Right atrium auricular region (tissue), 2 donors: Measurements from ENCODE around the gene HNF1B. TPM values are rescaled to one million over a fixed set of nuclear protein-coding genes. Genes with fewer than 3 reads are reported as not detected.

Experiments used
- DNase-seq: peaks from one replicate; pipeline ENCODE4 v3.0.0-alpha.2; 2019; ENCODE audit warnings: low spot score
- H3K27ac ChIP-seq, 2 donors: fragments of 200-600 bp; sonication (generic); 1 replicate in 1 of 2; 2 replicates in 1 of 2; pipeline ENCODE4 v1.5.1; 2016 to 2019
- H3K27me3 ChIP-seq, 2 donors: fragments of 200-600 bp; sonication (generic); one replicate each; pipeline versions ENCODE4 v1.5.1 to v1.6.0; 2017 to 2019
- H3K36me3 ChIP-seq: fragments of 200-600 bp; sonication (generic); one replicate; pipeline ENCODE4 v1.5.1; 2016
- H3K4me1 ChIP-seq, 2 donors: fragments of 200-600 bp; sonication (generic); one replicate each; pipeline versions ENCODE4 v1.5.1 to v1.6.0; 2017 to 2019
- H3K4me3 ChIP-seq, 2 donors: fragments of 200-600 bp; sonication (generic); 1 replicate in 1 of 2; 2 replicates in 1 of 2; pipeline ENCODE4 v1.5.1; 2017 to 2019; ENCODE audit warnings: mild to moderate bottlenecking in 1 of 2, moderate library complexity in 1 of 2
- H3K9me3 ChIP-seq, 2 donors: fragments of 200-600 bp; sonication (generic); one replicate each; pipeline ENCODE4 v1.5.1; 2019
- CTCF ChIP-seq, 2 donors: fragments of 200-600 bp; sonication (generic); IDR thresholded peaks; one replicate each; pipeline ENCODE4 v1.5.1; 2019; ENCODE audit warnings: antibody characterized with exemption in 2 of 2
- total RNA-seq, 2 donors: library from RNA; depleted of rRNA; stranded (reverse); fragments of >200 nt; gene quantifications; one replicate each; pipeline ENCODE4 v1.1.0, GENCODE V29; 2016

HNF1B gene
- total RNA-seq, 2 donors from 2014 or later = not detected

- H3K36me3 ChIP-seq = peaks cover 22% of the 10 kb centered on the region
- H3K27me3 ChIP-seq = no peaks in the 10 kb centered on the region
- no peak for TF ChIP-seq CTCF (IDR thresholded peaks at IDR 0.05)
- DNase-seq = no peak
- peak overlapping the region; percentile 87 to 90 for H3K27ac ChIP-seq
- H3K4me3 ChIP-seq = peak overlapping the region; percentile 76 to 87
- peaks cover 0 to 22% of the 10 kb centered on the region in 2 donors for H3K4me1 ChIP-seq
- no peaks in the 10 kb centered on the region for H3K9me3 ChIP-seq
Observed at GRCh38 chr17:37642681-37643080, 102.2 kb downstream of the HNF1B start.

- TF ChIP-seq CTCF (IDR thresholded peaks at IDR 0.05) = no peak
- no peak overlapping the region for H3K4me3 ChIP-seq
- H3K27ac ChIP-seq = no peak overlapping the region
- H3K36me3 ChIP-seq = peaks cover 34% of the 10 kb centered on the region
- H3K27me3 ChIP-seq = no peaks in the 10 kb centered on the region
- H3K4me1 ChIP-seq = peaks cover 0 to 22% of the 10 kb centered on the region in 2 donors
- no peak for DNase-seq
- H3K9me3 ChIP-seq = no peaks in the 10 kb centered on the region
Observed at GRCh38 chr17:37640015-37640414, 104.8 kb downstream of the HNF1B start.

DNA sequence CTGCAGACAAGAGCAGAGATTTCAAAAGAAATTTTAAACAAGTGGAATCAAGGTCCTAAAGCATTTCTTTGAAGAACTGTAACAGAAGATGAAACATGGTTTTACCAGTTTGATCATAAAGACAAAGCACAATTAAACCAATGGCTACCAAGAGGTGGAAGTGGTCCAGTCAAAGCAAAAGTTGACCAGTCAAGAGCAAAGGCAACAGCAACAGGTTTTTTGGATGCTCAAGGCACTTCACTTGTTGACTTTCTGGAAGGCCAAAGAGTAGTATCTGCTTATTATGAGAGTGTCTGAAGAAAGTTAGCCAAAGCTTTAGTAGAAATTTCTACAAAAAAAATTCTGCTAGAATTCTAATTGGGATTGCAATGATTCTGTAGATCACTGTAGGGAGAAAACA lies 106.9 kb downstream of the HNF1B start:
- Histone ChIP-seq H3K4me1 (peaks cover 0 to 17% of the 10 kb centered on the region in 2 donors), H3K27ac (no peak overlapping the region), H3K36me3 (peaks cover 37% of the 10 kb centered on the region), H3K9me3 (no peaks in the 10 kb centered on the region), H3K4me3 (no peak overlapping the region), H3K27me3 (no peaks in the 10 kb centered on the region)
- DNase-seq = no peak
- TF ChIP-seq CTCF (IDR thresholded peaks at IDR 0.05) = no peak

Other genes with a start within 250 kb of the HNF1B start
- gene SYNRG, start 135.6 kb downstream of the HNF1B start, total RNA-seq = 10 to 100 TPM; 15.0 to 18.4 TPM
- 1 to 10 TPM; 9.3 to 9.4 TPM for gene DDX52, start 101.6 kb downstream of the HNF1B start, total RNA-seq
- not detected for gene TBC1D3K, start 179.4 kb upstream of the HNF1B start, total RNA-seq
- 1 to 10 TPM; 3.7 to 6.6 TPM for gene TBC1D3L, start 244.0 kb upstream of the HNF1B start, total RNA-seq